Measurements from ENCODE around the gene CNKSR3. TPM values are rescaled to one million over a fixed set of nuclear protein-coding genes. Genes with fewer than 3 reads are reported as not detected.

The CNKSR3 gene
- total RNA-seq, 1 donor: 4.7 TPM

DNA sequence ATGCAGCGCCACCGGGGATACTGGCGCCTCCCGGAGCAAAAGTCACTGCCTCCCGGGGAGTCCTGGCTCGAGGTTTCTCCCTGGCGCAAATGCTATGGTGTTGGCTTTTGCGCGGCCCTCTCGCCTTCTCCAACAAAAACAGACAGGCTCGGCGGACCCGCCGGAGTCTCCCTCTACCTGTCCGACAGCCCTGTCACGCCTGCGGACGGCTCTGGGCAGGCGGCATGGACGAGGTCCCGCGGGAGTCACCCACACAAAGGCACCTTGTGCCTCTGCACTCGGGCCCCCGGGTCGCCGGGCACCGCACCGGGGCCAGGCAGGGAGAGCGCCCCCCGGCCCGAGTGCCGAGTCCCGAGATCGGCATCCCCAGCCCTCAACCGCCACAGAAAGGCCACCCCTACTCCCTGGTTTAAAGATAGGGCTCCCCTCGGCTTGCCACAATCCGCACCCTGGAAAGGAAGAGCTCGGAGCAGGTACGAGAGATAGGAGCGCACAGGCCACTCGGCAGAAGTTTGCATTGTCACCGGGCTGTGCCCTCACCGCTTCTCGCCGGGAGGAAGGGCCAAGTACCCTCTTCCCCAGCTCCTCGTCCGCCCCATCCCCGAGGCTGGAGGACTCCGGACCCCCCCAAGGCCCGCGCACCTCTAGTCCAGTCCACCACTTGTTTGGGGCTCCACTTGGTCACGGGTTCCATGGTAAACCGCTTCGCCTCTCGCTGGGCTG lies 903 bp downstream of the CNKSR3 start:
- peak overlapping the region; percentile 86 for H3K4me3 ChIP-seq (ENCODE audit: low read depth, low read length)
- TF ChIP-seq, protein P1, sequence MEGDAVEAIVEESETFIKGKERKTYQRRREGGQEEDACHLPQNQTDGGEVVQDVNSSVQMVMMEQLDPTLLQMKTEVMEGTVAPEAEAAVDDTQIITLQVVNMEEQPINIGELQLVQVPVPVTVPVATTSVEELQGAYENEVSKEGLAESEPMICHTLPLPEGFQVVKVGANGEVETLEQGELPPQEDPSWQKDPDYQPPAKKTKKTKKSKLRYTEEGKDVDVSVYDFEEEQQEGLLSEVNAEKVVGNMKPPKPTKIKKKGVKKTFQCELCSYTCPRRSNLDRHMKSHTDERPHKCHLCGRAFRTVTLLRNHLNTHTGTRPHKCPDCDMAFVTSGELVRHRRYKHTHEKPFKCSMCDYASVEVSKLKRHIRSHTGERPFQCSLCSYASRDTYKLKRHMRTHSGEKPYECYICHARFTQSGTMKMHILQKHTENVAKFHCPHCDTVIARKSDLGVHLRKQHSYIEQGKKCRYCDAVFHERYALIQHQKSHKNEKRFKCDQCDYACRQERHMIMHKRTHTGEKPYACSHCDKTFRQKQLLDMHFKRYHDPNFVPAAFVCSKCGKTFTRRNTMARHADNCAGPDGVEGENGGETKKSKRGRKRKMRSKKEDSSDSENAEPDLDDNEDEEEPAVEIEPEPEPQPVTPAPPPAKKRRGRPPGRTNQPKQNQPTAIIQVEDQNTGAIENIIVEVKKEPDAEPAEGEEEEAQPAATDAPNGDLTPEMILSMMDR (IDR thresholded peaks at IDR 0.05; ENCODE audit: insufficient read depth, low read depth, low read length): no peak
- DNase-seq (ENCODE audit: low read depth): peak; percentile 46

DNA sequence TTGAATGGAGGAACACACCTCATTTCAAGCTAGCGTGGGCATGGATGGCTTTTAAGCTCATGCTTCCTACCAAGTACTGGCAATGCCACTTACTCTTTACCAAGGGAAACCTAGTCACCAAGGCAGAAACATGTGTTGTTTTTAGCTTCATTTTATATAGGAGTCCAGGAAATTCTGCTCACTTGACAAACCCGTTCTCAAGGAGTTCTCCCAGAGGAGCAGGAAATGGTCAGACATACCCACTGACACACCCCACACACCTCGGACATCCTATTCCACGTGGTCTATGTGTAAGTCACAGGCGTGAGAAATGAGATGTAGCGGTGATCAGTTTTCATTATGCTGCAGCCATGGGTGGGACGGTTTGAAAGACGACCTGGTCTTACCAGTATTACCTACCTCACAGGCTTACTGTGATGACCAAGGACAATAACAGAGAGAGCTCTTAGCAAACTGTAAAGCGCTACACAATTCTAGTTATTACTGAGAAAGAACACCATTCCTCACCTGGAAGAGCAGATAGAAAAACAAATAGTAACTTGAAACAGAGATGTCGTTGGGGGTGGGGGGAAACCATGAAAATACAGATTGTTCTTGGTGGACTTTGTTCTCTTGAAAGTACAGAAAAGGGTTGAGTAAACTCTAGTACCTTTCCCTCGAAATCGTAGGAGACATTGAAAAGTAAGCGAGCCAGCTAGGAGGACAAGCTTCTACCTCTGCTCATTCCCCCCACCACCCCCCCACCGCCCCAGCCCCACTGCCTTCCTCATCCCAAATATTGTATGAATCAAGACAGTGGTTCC lies 1.7 kb downstream of the CNKSR3 start:
- peak overlapping the region; percentile 86 for H3K4me3 ChIP-seq (ENCODE audit: low read depth, low read length)
- peak; percentile 48 for DNase-seq (ENCODE audit: low read depth)
- TF ChIP-seq, protein P1 (IDR thresholded peaks at IDR 0.05; ENCODE audit: insufficient read depth, low read depth, low read length): no peak

DNA sequence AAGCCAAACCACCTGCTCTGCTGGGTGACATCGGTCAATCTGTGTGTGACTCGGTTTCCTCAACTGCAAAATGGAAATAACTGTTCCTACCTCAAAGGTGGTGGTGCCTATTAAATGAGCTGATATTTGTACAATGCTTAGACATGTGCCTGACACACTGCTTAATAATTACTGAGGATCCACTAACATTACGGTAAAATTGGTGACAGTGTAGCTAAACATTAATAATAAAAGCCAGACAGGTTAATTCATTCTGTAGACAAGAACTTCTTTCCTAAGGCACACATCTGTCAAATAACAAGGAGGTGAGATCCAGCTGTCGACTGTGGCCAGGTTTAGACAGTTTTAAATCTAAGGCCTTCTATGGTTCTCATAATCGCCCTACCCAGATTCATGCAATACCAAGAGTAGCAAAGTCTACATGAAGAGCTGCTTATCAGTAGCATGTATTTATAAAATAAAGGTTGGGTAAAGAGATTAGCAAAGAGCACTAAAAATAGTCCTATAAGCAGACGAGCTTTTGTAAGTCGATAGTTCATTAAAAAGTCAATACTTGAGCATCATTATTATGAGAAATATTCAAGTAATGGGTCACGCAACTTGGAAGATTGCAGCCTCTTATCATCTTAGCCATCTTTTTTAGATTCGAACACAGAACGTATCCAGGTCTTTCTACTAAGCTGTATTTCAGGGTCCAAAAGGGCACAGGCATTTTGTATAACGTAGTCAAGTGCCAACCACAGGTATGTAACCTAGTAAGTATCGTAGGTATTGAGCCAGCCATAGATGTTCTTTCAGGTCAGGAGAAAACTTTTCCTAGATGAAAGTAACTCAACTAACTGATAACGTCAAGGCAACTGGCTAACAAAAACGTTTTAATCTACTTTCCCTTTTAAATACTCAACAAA lies 3.2 kb downstream of the CNKSR3 start:
- TF ChIP-seq, protein P1 (IDR thresholded peaks at IDR 0.05; ENCODE audit: insufficient read depth, low read depth, low read length): no peak
- H3K4me3 ChIP-seq (ENCODE audit: low read depth, low read length): no peak overlapping the region

DNA sequence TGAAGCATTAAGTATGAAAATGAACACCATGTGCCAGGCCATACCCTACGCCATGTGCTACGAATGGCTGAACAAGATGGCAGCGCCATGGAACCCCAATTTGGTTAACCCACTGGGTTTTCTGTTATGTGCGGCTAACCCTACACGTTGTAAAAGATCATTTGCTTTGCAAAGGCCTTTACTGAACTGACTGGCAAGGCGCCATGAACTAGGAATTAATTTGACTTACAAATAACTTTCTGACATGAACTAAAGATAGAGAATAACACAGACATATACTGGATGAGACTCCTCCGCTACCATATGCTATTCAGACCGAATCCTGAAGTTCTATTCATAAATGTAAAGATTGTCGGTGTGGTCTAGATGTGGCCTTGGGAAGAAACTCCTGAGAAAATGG lies 3.9 kb downstream of the CNKSR3 start:
- TF ChIP-seq, protein P1 (IDR thresholded peaks at IDR 0.05; ENCODE audit: insufficient read depth, low read depth, low read length): no peak
- H3K4me3 ChIP-seq (ENCODE audit: low read depth, low read length): no peak overlapping the region
- no peak for DNase-seq (ENCODE audit: low read depth)

More for the DNA sequence above, 3.2 kb downstream of the CNKSR3 start:
- no peak for DNase-seq (ENCODE audit: low read depth)

DNA sequence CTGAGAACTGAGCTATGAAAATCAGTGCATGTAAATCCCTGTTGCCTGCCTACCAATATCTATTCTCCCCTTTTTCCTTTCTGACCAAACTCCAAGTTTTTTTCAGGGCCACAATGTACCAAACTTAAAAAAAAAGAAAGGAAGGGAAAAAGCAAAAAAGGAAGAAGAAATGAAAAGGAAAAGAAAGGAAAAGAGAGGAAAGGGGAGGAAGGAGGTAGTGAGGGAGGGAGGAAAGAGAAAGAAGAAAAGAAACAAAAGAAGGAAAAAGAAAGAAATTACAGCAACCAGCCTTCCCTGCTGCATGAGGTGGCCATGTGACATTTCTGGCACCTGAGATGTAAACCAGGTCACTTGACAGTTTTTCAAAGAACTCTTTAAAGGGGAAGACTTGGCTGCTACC lies 4.4 kb downstream of the CNKSR3 start:
- TF ChIP-seq, protein P1 (IDR thresholded peaks at IDR 0.05; ENCODE audit: insufficient read depth, low read depth, low read length): no peak
- no peak for DNase-seq (ENCODE audit: low read depth)
- no peak overlapping the region for H3K4me3 ChIP-seq (ENCODE audit: low read depth, low read length)

DNA sequence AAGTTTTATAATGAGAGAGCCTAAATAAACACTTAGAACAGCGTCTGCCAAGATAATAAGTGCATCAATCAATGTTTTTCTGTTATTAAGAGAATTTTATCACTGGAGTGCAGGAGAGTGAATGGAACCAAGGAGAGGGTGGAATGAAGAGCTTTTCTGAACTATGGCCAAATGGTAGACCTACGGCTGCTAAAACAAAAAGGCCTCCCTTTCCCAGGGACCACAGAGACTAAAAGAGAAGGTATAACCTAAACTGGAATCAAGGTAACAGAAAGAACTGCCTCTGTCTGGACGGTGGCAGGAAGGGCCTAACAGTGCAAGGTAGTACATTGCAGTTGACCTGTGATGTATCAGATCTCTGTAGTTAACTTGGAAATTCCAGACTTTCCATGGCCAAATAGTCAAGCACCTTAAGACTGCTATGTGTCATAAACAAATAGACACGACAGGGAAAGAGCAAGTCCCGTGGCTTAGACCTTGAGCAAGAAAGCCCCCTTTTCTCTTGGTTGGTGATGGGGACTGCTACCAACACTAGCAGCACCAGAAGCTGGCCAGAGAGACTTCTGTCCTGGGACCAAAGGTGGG lies 5.5 kb downstream of the CNKSR3 start:
- H3K4me3 ChIP-seq (ENCODE audit: low read depth, low read length): no peak overlapping the region
- TF ChIP-seq, protein P1 (IDR thresholded peaks at IDR 0.05; ENCODE audit: insufficient read depth, low read depth, low read length): no peak
- DNase-seq (ENCODE audit: low read depth): no peak

Data from fibroblast of villous mesenchyme (primary cell).